ENCODE results near the gene TAF1B.

TAF1B gene

GRCh38 chr2:9967053-9967775 is 123.9 kb downstream of the TAF1B start:
- no peaks in the 10 kb centered on the region for H3K9me3 Mint-ChIP-seq
- DNase-seq (no peak), ATAC-seq (replicated peaks) (no peak)
- H3K36me3 Mint-ChIP-seq (ENCODE audit: insufficient read depth), result no peaks in the 10 kb centered on the region
- no peak overlapping the region for H3K27ac Mint-ChIP-seq
- peaks cover 0 to 6% of the 10 kb centered on the region in 2 donors for H3K4me1 Mint-ChIP-seq (ENCODE audit: low read depth in 2 of 2)
- no peaks in the 10 kb centered on the region for H3K27me3 Mint-ChIP-seq
- H3K4me3 Mint-ChIP-seq, result no peak overlapping the region

- peaks cover 0 to 6% of the 10 kb centered on the region in 2 donors for H3K4me1 Mint-ChIP-seq (ENCODE audit: low read depth in 2 of 2)
These were observed 125.6 kb downstream of the TAF1B start for GRCh38 chr2:9968553-9969497.

GRCh38 chr2:9970200-9971044 is 127.1 kb downstream of the TAF1B start:
- Mint-ChIP-seq H3K9me3 (no peaks in the 10 kb centered on the region), H3K4me3 (no peak overlapping the region), H3K36me3 (ENCODE audit: insufficient read depth) (no peaks in the 10 kb centered on the region), H3K4me1 (ENCODE audit: low read depth in 2 of 2) (peaks cover 0 to under 1% of the 10 kb centered on the region in 2 donors), H3K27ac (no peak overlapping the region), H3K27me3 (peaks cover 8 to 15% of the 10 kb centered on the region in 2 donors)
- no peak for DNase-seq
- ATAC-seq (replicated peaks), result no peak

More at GRCh38 chr2:9968553-9969497, 125.6 kb downstream of the TAF1B start:
- Mint-ChIP-seq H3K4me3 (no peak overlapping the region), H3K36me3 (ENCODE audit: insufficient read depth) (no peaks in the 10 kb centered on the region), H3K27ac (no peak overlapping the region), H3K27me3 (peaks cover 0 to 5% of the 10 kb centered on the region in 2 donors), H3K9me3 (no peaks in the 10 kb centered on the region)
- ATAC-seq (replicated peaks) (no peak), DNase-seq (no peak)

GRCh38 chr2:9971105-9971818 is 128.0 kb downstream of the TAF1B start:
- H3K4me1 Mint-ChIP-seq (ENCODE audit: low read depth in 2 of 2), result no peaks in the 10 kb centered on the region
- no peaks in the 10 kb centered on the region for H3K9me3 Mint-ChIP-seq
- no peak for ATAC-seq (replicated peaks)
- no peak for DNase-seq
- H3K4me3 Mint-ChIP-seq, result no peak overlapping the region
- H3K36me3 Mint-ChIP-seq (ENCODE audit: insufficient read depth), result no peaks in the 10 kb centered on the region
- no peak overlapping the region for H3K27ac Mint-ChIP-seq
- H3K27me3 Mint-ChIP-seq, result peaks cover 13 to 22% of the 10 kb centered on the region in 2 donors

- Mint-ChIP-seq H3K4me3 (no peak overlapping the region), H3K36me3 (ENCODE audit: insufficient read depth) (no peaks in the 10 kb centered on the region), H3K4me1 (ENCODE audit: low read depth in 2 of 2) (no peaks in the 10 kb centered on the region), H3K27ac (no peak overlapping the region), H3K9me3 (no peaks in the 10 kb centered on the region), H3K27me3 (peaks cover 20 to 28% of the 10 kb centered on the region in 2 donors)
- ATAC-seq (replicated peaks) (no peak), DNase-seq (no peak)
These were observed 128.6 kb downstream of the TAF1B start for GRCh38 chr2:9971890-9972289.

- no peaks in the 10 kb centered on the region for H3K9me3 Mint-ChIP-seq
- no peak for ATAC-seq (replicated peaks)
- no peaks in the 10 kb centered on the region for H3K4me1 Mint-ChIP-seq (ENCODE audit: low read depth in 2 of 2)
- no peak overlapping the region for H3K4me3 Mint-ChIP-seq
- H3K27ac Mint-ChIP-seq, result no peak overlapping the region
- H3K27me3 Mint-ChIP-seq, result peaks cover 26 to 38% of the 10 kb centered on the region in 2 donors
- DNase-seq, result no peak
- H3K36me3 Mint-ChIP-seq (ENCODE audit: insufficient read depth), result no peaks in the 10 kb centered on the region
These were observed 129.6 kb downstream of the TAF1B start for GRCh38 chr2:9972621-9973479.

- no peak overlapping the region for H3K27ac Mint-ChIP-seq
- H3K4me1 Mint-ChIP-seq (ENCODE audit: low read depth in 2 of 2), result no peaks in the 10 kb centered on the region
- peaks cover 35 to 46% of the 10 kb centered on the region in 2 donors for H3K27me3 Mint-ChIP-seq
- no peak for DNase-seq
- H3K36me3 Mint-ChIP-seq (ENCODE audit: insufficient read depth), result no peaks in the 10 kb centered on the region
- ATAC-seq (replicated peaks), result no peak
- no peak overlapping the region for H3K4me3 Mint-ChIP-seq
- no peaks in the 10 kb centered on the region for H3K9me3 Mint-ChIP-seq
These were observed 130.4 kb downstream of the TAF1B start for GRCh38 chr2:9973690-9974089.

GRCh38 chr2:9974343-9974742 is 131.1 kb downstream of the TAF1B start:
- no peak for DNase-seq
- H3K36me3 Mint-ChIP-seq (ENCODE audit: insufficient read depth), result no peaks in the 10 kb centered on the region
- H3K27me3 Mint-ChIP-seq, result peaks cover 35 to 46% of the 10 kb centered on the region in 2 donors
- no peak for ATAC-seq (replicated peaks)
- H3K4me1 Mint-ChIP-seq (ENCODE audit: low read depth in 2 of 2), result no peaks in the 10 kb centered on the region
- H3K27ac Mint-ChIP-seq, result no peak overlapping the region
- H3K4me3 Mint-ChIP-seq, result no peak overlapping the region
- H3K9me3 Mint-ChIP-seq, result no peaks in the 10 kb centered on the region

- no peak for DNase-seq
- Mint-ChIP-seq H3K27ac (no peak overlapping the region), H3K27me3 (peaks cover 35 to 46% of the 10 kb centered on the region in 2 donors), H3K9me3 (no peaks in the 10 kb centered on the region), H3K4me1 (ENCODE audit: low read depth in 2 of 2) (peaks cover 3 to 4% of the 10 kb centered on the region in 2 donors), H3K4me3 (no peak overlapping the region), H3K36me3 (ENCODE audit: insufficient read depth) (no peaks in the 10 kb centered on the region)
- no peak for ATAC-seq (replicated peaks)
These were observed 132.1 kb downstream of the TAF1B start for GRCh38 chr2:9975328-9975727.

GRCh38 chr2:9975805-9976447 is 132.7 kb downstream of the TAF1B start:
- Mint-ChIP-seq H3K27me3 (peaks cover 35 to 49% of the 10 kb centered on the region in 2 donors), H3K4me3 (no peak overlapping the region), H3K27ac (no peak overlapping the region), H3K4me1 (ENCODE audit: low read depth in 2 of 2) (peaks cover 3 to 4% of the 10 kb centered on the region in 2 donors), H3K36me3 (ENCODE audit: insufficient read depth) (no peaks in the 10 kb centered on the region), H3K9me3 (no peaks in the 10 kb centered on the region)
- ATAC-seq (replicated peaks) (no peak), DNase-seq (no peak)

GRCh38 chr2:9979977-9980376 is 136.7 kb downstream of the TAF1B start:
- Mint-ChIP-seq H3K36me3 (ENCODE audit: insufficient read depth) (no peaks in the 10 kb centered on the region), H3K27ac (no peak overlapping the region), H3K4me1 (ENCODE audit: low read depth in 2 of 2) (peaks cover 7 to 9% of the 10 kb centered on the region in 2 donors), H3K4me3 (no peak overlapping the region), H3K9me3 (no peaks in the 10 kb centered on the region), H3K27me3 (peaks cover 28 to 49% of the 10 kb centered on the region in 2 donors)
- DNase-seq, result no peak
- ATAC-seq (replicated peaks), result peak; percentile 40

Measured in effector memory CD8-positive, alpha-beta T cell (primary cell).